ENCODE data around the gene HTR6.
"Not testable (repeated sequence)": the region's sequence is repeated elsewhere in the genome, so short reads cannot be mapped to it uniquely, and the experiment has no call there.

HTR6 gene

DNA sequence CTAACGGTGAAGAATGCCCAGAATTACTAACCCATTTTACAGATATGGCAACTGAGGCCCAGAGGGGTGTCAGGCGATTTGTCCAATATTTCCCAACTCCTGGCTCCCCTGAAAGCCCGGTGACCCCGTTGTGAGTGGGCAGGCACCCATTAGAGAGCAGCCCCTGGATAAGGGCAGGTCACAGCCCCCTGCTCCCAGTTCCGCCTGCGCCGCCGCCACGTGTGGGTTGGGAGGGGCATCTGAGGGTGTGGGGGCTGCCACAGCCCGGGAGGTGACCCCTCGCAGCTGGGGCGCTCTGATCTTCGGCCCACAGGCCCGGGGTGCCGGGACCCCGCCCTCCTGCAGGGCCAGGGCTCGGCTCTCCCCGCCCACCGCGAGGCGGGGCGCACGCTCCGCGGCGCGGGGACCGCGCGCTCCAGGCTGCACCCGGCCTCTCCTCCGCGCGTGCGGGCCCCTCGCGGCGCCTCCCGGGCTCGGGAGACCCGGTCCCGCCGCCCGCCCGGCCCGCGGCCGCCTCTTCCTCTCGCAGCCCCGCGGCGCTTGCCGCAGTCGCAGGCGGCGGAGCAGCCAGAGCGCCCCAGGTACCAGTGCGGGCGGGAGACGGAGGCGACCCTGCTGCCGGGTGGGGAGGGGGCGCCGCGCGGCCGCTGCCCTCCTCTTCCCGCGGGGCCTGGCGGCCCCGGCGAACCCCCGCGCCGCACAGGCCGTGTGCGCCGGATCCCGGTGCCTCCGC, at the start of gene HTR6:
Gene HTR6 (plus strand): TSS at position 423 of the 733 bp plus-strand sequence. CDS start 879 bp downstream, outside the sequence.
- DNase-seq (ENCODE audit: low spot score): no peak

DNA sequence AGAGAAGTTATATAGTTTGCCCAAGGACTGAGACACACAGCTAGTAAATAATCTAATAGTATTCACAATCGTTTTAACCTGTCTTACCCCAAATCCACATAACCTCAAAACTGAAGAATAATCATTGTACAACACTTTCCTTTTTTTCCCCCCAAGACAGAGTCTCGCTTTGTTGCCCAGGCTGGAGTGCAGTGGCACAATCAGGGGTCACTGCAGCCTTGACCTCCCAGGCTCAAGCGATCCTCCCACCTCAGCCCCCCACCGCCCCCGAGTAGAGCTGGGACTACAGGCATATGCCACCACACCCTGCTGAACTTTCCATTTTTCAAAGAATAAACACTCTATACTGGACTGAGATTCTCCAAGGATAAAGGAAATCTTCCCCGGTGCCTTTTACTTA, 49.2 kb upstream of the HTR6 start:
- DNase-seq (ENCODE audit: low spot score): no peak

DNA sequence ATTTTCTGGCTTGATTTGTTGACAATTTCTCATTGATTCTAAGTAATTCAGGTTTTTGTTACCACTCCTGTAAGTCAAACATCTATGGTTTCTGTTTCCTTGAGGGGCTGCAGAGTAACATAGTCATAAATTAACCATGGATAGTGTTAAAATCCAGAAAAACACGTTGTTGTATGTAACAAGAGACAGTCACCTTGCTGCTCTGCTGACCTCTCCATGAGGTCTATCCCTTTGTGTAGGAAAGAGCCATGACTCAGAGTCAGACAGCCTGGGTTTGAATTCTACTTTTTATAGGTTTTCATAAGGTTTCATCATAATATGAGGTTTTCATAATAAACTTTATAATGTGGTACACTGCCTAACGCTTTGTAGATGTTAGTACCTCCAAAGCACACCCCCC, 48.2 kb upstream of the HTR6 start:
- no peak for DNase-seq (ENCODE audit: low spot score)

DNA sequence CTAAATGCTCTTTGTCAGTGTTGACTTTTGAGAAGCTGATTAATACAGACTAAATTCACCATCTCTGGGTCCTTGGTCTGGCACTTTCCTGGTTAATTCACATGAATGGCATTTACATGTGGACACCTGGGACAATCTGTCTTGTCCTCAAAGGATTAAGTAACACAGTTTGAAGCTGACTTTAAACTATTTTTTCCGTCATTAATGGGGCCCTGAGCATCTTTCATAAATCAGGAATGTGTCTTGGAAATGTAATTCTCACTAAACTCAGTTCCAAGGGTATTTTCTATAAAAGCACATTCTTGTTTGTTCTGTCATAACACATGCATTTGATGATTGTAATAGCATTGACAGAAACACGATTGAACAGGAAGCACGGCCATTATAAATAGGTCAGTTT, 47.3 kb upstream of the HTR6 start:
- DNase-seq (ENCODE audit: low spot score): no peak

DNA sequence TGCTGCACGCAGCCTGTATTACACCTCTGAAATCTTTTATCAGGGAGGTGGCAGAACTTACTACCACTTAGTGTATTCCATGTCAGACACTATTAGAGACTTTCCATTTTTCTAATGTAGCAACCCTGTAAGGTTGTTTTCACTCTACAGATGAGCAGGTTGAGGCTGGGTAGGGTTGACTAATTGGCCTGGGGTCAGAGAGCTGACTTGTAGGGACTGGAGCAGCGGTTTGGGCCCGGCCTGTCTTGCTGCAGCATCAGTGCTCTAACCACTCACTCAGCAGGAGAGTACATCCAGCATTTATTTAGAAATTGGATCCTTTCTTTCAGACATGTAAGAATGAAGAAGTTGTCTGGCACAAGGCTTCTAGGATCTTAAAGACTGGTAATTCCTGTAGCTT, 46.2 kb upstream of the HTR6 start:
- DNase-seq (ENCODE audit: low spot score): no peak

DNA sequence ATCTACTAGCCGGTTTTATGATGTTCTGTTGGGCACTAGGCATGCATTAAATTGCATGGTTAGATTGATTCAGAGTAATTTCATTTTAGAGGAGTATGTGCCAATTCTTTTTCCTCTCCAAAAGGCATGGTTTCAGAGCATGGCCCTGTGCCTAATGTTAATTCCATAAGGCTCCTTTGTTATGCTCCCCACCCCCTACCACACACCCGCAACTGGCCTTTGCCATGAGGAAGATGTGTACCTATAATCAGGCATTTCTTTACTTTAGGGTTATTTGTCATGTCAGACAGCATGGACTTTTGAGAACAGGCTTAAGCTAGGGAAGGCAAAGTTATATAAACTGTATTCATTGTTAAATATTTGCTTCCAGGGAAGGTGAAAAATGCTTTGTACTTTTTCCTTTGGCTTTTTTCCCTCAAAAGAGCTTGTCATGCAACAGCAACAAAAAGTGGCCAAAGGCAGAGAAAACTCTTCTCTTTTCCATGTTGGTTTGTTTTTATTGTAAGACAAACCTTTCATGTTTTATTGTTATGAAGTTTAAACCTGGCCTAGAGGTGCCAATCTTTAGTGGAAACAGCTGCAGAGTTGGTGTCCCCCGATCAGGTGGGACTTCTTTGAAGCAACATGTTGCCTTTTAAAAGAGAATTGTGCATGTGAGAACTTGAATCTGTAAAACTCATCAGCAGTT, 44.8 kb upstream of the HTR6 start:
- no peak for DNase-seq (ENCODE audit: low spot score)

DNA sequence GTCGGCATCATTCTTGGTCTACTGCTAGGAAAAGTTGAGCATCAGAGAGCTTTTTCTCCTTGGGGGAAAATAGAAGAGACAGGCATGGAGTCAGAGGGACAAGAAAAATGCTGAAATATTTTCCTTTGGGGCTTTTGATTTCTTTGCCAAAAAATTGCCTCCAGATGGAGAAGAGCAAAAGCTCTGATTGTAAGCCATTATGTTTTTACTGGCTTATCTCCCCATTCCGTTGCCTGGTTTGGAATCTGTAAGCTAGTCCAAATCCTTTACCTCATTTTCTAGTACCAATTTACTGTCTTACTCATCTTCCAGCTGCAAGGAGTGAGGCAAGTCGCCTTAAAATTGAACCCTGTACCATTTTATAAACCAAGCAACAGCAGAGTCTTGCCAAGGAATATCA, 43.9 kb upstream of the HTR6 start:
- DNase-seq (ENCODE audit: low spot score): peak; percentile 60

DNA sequence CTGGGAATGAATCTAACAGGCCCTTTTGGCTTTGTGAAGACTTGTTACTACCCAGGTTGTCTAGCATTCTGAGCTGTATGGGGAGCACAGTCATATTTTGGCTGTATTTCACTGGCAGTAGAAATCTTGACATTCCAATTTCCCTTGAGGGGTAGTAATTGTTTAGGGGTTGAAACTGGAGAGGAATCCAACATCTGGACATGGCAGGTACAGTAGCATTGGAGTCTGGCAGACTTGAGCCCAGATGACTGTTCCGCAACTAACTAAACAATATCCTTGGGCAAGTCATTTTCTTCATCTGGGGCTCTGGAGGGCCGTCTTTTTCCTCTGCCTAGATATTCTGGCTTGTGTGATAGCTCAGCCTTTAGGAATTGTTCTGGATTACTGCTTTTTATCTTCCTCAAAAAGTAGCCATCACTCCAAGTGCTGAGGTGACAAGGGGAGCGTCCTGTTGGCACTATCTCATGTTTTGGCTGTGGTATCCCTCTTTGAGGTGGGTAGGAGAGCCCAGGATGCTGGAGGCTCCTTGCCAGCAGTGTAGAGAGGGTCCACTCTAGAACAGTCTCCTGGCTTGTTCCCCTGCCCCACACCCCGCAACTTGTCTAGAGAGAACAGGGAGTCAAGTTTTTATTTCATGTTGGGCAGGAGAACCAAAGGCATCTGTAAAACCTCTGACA, 43.3 kb upstream of the HTR6 start:
- no peak for DNase-seq (ENCODE audit: low spot score)

DNA sequence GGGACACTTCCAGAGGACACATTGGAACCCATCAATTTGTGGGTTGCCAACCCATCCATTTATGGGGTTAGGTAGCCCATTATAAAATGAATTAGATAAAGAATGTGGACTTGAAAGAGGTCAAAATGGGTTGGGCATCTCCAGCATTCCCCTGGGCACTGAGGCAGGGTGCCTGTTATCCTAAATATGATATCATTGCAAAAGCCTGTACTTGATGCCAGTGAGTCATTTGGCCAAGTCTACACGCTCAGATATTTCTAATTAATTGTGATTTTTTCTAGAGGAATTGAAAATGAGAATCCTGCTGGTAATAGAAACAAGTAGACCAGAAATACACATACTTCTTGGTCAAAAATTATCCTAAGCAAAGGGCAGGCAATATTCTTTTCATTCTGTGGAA, 42.5 kb upstream of the HTR6 start:
- peak; percentile 44 for DNase-seq (ENCODE audit: low spot score)

DNA sequence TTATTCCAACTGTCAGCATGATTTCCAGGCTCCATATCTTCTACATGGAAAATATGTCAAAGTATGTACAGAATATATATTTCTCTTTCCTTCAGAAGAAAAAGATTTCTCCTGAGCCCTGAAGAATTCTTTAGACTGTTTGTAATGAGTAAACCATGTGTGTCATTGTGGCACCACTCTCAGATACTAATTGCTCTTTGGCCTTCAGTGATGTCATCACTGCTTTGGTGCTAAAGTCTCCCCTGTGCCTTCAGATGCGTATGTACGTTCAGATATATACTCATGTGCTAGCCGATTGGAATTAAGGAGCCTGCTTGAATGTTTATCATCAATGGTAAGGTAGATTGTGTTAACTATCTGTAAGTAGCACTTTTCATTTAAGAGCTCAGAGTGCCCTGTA, 41.2 kb upstream of the HTR6 start:
- DNase-seq (ENCODE audit: low spot score): no peak

DNA sequence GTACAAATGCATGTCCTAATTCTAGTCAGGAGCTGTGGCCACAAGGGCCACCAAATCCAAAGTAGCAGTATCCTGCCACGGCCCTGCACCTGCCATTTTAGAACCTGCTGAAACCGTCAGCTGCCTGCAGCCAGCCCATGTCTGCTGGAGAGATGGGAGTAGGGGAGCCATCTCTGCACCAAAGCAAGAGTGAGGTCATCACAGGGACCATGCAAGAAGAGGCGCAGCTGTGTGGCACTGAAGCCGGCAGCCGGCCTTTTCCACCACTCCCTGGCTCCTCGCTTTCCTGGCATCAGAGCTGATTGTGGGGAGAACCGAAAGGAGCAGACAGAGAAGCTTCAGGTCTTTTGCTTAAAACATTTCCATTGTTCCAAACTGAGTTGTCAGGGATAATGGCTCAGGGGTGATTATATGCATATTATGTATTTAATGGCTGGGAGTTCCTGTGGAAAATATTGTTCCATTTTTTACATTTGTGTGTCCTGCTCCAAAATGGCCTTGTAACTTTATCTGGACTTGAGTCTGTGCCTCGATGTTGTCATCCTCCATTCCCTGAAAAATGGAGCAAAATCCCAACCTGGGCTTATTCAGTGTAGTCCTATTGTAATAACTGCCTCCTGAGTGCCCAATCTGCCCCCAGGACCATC, 39.3 kb upstream of the HTR6 start:
- no peak for DNase-seq (ENCODE audit: low spot score)

DNA sequence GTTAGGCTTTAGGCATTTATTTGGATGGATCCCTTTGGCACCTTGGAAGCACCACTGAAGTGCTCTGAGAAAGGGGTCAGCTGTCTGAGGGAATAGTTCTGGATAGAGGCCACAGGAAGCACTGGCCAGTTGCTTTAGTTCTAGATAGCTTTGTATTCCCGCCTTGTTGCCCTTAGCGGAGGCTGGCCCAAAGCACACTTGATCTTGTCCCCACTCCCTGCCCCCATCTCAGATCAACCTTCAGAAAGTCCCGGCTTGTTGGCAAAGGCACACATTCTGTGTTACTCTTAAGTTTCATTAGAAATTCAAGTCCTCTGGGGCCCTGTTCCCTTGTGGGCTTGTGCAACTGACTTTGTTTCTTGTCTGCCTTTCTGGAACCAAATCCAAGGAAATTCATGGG, 35.8 kb upstream of the HTR6 start:
- DNase-seq (ENCODE audit: low spot score): no peak

DNA sequence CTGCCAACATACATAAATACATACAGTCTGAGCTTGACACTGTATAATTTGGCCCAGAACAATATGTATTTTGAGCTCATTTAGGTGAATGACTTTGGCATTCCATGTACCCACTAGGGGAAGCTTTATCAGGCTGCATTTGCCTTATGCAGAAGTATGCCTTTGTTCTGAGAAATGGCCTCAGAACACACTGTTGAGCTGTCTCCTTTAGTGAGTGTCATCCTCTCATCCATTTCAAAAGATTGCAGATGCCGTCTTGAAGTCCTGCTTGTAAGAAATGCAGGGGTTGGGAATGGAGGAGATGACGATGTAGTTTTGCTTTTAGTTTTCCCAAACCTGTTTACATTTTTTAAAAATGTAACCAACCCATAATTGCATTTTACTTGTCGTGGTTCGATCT, 35.3 kb upstream of the HTR6 start:
- DNase-seq (ENCODE audit: low spot score): no peak

DNA sequence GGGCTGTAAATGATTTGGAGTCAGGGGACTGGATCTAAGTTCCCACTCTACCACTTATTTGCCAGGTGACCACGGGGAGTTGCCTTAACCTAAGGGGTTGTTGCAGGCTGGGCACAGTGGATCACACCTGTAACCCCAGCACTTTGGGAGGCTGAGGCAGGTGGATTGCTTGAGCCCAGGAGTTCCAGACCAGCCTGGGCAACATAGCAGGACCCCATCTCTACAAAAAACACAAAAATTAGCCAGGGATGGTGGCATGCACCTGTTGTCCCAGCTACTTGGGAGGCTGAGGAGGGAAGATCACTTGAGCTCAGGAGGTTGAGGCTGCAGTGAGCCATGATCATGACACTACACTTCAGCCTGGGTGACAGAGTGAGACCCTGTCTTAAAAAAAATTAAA, 34.5 kb upstream of the HTR6 start:
- not testable (repeated sequence) for DNase-seq (ENCODE audit: low spot score)

DNA sequence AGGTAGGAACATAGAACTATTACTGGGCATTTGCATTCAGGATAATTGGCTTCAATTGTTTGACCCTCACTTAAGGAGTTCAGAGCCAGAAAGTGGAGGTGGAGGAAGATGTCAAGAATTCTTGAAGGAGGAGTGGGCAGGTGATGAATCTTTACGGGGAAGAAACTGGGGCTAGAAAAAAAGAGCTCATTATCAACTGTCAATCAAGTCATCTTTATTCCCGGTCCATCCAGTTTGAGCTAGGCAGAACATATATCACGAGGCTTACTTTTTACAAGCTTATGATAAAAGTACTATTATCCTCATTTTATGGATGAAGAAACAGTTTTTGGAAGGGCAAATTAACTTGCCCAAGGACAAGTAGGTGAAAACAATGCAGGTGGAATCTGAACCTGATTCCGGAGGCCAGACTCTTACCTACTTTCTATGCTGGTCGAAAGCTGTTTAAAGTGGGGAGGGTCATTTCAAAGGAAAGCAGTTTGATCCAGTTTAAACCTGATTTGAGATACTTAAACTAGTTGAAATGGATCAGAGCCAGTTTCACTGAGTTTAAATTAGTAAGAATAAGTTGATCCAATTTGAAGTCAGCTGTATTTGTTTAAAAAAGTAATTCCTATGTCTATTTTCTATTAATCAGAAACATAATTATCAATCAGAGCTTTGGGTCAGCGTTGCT, 33.8 kb upstream of the HTR6 start:
- DNase-seq (ENCODE audit: low spot score): no peak

DNA sequence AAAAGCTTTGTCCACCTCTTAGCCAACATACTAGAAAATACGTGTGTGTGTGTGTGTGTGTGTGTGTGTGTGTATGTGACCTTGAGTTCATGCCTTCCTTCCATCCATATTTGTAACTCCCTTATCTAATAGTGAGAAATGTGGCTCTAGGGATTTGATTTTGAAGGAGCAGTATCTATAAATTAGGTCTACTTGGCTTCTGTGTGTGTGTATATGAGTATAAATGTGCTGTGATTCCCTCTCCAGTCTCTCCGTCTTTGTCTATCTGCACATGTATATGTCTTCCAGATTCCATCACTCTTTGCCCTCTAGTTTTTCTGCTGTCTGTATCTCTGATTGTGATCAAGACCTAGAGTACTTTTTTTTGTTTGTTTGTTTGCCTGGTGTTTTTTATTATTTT, 32.5 kb upstream of the HTR6 start:
- no peak for DNase-seq (ENCODE audit: low spot score)

DNA sequence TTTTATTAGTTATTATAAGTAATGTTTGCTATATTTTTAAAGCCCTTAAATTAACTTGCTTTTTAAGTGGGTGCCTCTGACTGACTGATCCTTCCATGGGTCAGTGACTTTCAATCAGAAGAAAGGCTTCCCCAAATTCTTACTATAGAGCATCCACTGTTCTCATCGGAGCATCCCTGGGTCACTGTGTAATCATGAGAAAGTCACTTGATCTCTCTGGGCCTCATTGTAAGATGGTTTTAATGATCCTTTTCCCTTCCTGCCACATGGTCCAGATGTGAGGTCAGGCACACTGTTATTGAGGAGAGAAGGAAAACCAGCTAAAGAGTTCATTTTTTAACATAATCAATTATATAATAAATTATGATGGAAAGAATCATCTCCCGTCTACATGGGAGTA, 31.6 kb upstream of the HTR6 start:
- no peak for DNase-seq (ENCODE audit: low spot score)

DNA sequence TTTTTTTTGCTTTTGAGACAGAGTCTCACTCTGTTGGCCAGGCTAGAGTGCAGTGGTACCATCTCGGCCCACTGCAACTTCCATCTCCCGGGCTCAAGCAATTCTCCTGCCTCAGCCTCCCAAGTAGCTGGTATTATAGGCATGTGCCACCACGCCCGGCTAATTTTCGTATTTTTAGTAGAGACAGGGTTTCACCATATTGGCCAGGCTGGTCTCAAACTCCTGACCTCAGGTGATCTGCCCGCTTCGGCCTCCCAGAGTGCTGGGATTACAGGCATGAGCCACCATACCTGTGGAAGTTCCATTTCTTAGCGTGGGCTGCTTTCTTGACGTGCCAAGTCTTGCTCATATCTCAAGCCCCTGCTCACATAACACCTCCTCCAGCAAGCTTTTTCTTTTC, 29.6 kb upstream of the HTR6 start:
- DNase-seq (ENCODE audit: low spot score): not testable (repeated sequence)

DNA sequence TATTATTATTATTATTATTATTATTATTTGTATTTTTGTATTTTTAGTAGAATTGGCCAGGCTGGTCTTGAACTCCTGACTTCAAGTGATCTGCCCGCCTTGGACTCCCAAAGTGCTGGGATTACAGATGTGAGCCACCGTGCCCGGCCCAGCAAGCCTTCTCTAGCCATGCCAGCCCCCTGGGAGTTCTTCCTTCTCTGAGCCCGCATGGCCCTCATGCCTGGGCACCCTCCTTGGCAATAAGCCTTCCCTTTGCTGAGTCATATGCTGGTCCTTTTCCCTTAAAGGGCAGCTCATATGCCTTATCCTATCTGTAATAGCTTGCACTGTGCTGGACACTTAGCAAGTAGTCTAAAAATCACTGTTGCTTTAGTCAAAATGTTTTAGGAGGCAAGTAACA, 29.0 kb upstream of the HTR6 start:
- no peak for DNase-seq (ENCODE audit: low spot score)

DNA sequence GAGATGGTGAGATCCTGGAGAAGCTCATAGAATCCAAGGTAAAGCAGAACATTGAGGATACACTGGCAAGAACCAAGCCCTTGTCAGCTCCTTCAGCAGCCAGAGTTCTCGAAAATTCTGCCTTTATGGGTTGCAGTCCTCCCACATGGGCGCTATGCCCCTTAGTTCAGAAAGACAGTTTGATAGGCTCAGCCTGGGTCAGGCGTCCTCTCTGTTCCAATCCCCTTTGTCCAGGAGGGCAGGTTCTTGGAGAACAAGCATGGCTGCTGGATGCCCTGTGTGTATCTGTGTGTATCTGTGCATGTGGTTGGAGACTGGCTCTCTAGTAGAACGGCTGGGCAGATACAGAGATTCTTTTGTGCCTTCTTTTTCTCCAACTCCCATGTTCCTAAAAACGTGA, 28.6 kb upstream of the HTR6 start:
- no peak for DNase-seq (ENCODE audit: low spot score)

DNA sequence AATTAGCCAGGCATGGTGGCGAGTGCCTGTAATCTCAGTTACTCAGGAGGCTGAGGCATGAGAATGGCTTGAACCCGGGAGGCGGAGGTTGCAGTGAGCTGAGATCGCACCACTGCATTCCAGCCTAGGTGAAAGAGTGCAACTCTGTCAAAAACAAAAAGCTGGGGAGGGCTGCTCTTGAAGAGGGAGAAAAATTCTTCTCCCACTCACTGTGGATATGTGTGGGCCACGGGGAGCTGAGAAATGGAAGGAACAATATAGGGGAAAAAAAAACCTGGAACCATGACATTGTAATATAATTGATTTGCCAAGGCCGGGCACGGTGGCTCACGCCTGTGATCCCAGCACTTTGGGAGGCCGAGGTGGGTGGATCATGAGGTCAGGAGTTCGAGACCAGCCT, 27.9 kb upstream of the HTR6 start:
- not testable (repeated sequence) for DNase-seq (ENCODE audit: low spot score)

DNA sequence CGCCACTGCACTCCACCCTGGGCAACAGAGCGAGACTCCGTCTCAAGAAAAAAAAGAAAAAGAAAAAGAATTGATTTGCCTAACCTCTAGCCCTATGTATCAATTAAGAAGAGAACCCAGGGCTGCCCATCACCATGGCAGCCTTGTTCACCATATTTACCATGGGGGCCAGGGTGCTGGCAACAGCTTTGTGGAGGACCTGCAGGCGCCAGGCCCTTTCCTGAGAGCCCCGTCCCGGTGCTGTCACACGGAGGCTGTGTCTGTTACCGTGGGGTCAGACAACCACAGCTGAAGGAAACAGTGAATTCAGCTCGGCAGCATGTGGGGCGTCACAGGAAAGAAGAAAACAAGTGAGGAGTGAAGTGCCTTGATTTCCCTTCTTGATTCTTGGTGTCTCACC, 27.1 kb upstream of the HTR6 start:
- DNase-seq (ENCODE audit: low spot score): no peak
